ENCODE results near the gene RPL27A.
"Not testable (repeated sequence)": the region's sequence is repeated elsewhere in the genome, so short reads cannot be mapped to it uniquely, and the experiment has no call there.

RPL27A gene

DNA sequence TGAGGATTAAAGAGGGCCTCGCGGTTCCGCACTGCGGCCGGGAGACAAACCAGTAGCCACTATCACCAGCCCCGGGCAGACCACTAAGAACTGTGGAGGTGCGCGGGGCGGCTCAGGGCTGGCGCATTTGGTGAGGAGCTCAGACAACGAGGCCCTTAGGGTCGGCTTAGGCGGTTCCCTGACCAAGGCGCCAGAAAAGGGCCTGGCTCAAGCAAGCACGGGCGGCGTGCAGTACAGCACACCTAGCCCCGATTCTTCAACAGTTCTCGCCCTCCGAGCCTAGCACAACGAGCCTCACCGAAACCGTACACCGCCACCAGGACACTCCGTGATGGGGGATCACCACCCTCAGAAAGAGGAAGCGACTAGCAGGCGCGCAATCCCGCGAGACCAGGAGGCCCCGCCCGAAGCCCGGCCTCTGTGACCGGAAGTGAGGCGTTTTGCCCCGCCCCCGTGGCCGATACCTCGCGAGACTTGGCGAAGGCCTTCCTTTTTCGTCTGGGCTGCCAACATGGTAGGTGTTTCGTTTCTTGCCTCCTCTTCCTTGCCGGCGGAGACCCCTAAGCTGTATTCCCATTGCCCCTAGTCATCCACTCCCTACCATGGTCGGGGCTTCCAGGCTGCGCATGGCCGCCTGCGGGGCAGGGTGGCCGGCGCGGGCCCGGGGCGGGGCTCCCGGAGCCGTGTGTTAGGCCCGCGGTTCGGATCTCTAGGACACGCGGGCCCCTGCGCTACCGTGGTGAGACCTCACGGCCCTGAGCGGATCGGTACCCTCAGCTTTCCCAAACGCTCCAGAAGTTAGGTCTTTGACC lies at the start of gene RPL27A, which contains the start of gene TRIM66:
RPL27A (plus strand) TSS at position 490 of the 812 bp plus-strand sequence; CDS start at position 512, 22 bp downstream.
TRIM66 (minus strand) TSS at position 363 of the 812 bp plus-strand sequence. CDS start 10,391 bp downstream, outside the sequence.
- DNase-seq (ENCODE audit: low read depth in 2 of 2): peak; percentile 96 to 99

GRCh38 chr11:8634498-8634897 lies 48.1 kb upstream of the RPL27A start:
- no peak for DNase-seq (ENCODE audit: low read depth in 2 of 2)

DNA sequence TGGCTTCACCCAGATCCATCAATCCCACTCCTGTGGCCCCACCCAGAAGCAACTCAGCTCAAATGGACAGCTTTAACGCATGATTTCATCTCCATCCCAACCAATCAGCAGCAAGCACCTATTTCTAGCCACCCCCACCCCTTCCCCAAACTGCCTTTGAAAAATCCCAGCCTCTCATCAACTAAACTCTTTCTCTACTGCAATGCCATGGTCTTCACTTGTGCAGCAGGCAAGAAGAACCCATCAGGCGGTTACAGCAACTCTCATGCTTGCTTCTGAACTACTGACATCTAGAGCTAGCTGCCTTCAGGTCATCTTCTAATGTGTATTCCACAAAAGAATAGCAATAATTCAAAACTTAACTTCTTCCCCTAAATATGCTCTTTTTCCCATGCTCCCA lies 46.5 kb upstream of the RPL27A start:
- DNase-seq (ENCODE audit: low read depth in 2 of 2): no peak

GRCh38 chr11:8638300-8638699 lies 44.3 kb upstream of the RPL27A start:
- DNase-seq (ENCODE audit: low read depth in 2 of 2): no peak

DNA sequence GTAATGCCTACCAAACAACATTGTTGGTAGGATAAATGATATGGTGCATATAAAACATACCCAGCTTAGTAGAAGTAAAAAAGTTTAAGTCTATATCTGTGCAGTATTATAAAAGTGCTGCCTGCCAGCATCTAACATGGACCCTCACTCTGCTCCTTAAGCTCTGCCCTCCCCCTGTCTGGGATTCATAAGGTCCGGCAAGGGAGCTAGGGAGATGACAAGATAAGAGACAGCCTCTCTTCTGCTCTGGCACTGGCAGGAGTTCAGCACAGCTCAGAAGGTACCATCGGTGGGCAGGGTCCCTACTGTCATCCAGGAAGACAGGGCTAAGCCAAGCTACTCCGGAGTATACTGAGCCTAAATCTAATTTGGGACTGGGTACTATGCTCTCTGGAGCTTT lies 42.9 kb upstream of the RPL27A start:
- no peak for DNase-seq (ENCODE audit: low read depth in 2 of 2)

DNA sequence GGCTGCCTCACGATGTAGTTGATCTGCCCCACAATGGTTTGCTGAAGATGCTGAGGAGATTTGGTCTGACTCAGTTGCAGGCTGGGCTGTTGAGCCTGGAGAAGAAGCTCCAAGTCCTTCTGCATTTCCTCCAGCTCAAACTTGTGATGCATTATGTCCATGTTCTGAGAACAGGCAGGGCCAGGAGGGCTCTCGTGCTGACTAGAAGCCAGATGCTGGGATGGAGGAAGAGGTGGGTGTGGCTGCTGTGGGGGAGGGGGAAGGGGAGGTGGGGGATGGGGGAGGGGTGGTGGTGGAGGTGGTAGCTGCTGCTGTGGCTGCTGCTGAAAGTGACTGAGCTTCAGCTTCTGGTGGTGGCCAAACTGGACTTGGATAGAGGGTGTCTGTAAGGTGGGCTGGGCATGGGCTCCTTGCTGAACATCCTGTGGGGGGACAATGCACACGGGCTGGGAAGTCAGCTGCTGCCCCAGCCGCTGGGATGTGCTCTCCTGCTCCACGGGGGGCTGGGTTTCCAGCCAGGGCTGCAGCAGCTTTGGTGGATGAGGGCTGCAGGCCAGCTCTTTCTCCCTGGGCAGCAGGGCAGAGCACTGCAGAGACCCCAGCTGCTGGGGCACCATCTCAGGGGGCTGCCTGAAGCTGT lies 42.2 kb upstream of the RPL27A start:
- no peak for DNase-seq (ENCODE audit: low read depth in 2 of 2)

GRCh38 chr11:8641332-8641731 lies 41.3 kb upstream of the RPL27A start:
- DNase-seq (ENCODE audit: low read depth in 2 of 2): no peak

DNA sequence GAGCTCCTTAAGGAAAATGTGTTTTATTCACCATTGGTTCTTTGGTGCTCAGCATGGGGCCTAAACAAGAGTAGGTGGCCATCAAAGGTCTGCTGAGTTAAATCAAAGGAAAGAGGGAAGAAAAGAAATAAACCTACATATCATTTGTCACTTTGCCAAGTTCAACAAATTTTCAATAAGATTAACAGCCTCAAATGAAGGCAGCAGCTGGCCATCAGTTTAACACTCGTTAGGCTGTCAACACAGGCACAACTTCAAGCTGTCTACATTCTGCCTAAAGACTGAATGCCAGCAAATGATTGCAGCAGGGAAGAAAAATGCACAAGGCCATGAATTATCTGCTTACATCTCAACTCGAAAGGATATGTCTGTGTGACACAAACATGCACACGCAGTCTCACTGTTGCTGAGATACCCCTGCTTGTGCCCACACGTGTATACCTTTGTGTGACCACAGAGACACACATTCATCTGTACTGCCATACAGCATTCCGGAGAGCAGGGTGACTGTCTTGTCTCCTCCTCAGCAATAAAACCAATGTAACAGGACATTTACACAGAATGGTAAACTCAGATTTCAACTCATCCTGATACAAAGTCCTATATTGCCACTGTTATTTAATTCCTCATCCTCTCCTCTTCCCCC lies 40.3 kb upstream of the RPL27A start:
- DNase-seq (ENCODE audit: low read depth in 2 of 2): no peak

- DNase-seq (ENCODE audit: low read depth in 2 of 2): no peak
Observed at GRCh38 chr11:8646873-8647272, 35.7 kb upstream of the RPL27A start.

DNA sequence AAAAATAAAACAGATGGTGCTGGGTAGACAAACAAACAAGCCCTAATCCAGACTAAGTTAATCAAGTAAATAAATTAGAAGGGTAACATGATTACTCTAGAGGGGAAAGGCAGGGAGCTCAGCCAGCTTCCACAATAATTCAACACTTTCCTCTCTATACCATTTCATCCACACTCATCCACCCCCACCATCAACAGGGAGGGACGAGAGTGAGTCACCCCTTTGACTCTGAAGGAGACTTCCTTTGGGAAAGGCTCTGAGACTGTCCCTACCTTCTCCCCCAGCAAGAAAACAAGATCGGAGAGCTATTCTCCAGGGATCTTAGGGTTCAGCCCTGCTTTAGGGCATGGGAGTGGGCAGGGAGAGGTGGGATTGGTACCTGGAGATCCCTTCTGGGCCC lies 33.2 kb upstream of the RPL27A start:
- DNase-seq (ENCODE audit: low read depth in 2 of 2): no peak

DNA sequence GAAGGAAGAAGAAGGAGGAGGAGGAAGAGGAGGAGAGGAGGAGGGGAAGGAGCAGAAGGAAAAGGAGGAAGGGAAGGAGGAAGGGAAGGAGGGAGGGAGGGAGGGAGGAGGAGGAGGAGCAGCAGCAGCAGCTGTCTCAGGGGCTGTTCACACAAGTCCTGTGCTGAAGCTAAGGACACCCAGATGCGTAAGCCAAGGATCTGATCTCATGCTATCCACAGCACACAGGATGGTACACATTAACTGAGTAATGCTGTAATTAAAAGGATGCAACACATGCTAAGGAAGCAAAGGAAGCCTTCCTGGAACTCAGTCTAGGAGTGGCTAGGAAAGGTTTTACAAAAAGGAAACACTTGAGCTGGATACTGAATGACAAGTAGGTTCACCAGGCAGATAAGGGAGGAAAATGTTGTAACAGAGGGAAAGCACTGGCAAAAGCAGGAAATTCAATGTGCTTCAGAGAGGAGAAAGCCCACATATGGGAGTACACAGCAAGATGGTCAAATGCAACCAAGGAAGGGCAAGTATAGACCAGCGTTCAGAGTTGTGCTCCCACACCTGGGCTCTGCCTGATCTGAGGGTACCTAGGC lies 32.1 kb upstream of the RPL27A start:
- no peak for DNase-seq (ENCODE audit: low read depth in 2 of 2)

DNA sequence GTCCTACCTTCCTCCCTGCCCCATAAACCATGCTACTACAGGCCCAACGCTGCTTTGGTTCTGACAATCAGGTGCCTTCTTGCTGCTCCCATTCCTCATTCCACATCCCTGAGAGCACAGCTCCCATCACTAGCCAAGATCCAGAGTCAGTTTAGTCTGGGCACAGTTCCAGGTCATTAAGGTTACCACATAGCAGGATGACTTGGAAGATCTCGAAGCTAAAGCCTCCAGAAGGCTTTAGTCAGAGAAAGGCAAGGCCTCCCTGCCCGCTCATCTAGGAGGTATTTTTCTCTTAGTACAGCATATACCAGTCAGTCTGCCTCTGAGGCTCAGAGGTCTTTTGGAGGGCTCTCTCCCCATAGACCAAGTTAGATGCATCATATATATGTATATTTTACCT lies 30.5 kb upstream of the RPL27A start:
- DNase-seq (ENCODE audit: low read depth in 2 of 2): no peak

- no peak for DNase-seq (ENCODE audit: low read depth in 2 of 2)
Observed at GRCh38 chr11:8654503-8654902, 28.1 kb upstream of the RPL27A start.

- DNase-seq (ENCODE audit: low read depth in 2 of 2): no peak
Observed at GRCh38 chr11:8656291-8656690, 26.3 kb upstream of the RPL27A start.

- DNase-seq (ENCODE audit: low read depth in 2 of 2): no peak
Observed at GRCh38 chr11:8658321-8659057, 24.1 kb upstream of the RPL27A start.

DNA sequence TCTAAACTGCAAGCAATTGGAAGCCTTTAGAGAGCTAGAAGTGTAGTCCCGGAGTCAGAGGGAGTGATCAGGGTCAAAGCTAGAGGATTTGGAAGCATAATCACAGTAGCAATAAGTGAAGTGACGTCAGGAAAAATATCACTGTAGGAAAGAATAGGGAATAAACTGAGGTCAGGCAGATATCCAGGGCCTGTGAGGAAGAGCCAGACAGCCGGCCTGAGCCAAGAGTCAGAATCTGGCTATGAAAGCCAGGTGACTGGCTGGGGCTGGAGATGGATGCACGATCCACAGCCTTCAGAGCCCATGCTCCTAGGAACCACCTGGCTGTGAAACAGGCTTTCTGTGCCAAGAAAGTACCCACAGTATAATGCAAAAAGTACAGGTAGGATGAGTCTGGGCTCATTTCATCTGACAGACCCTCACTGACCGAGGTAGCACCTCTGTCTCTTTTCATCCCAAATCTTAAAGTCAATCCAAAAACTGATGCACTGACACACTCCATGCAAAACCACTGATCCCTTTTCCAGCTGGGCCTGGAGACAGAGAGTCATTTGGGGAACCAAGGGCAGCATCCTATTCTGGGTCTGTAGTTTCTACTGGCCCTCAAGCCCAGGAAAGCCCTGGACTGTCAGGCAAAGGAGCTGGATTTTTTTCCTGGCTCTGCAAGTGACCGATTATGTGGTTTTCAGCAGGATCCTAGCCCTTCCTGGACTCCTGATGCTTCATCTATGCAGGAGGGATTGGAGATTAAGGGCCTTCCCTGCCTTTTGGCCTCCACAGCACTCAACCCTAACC lies 21.4 kb upstream of the RPL27A start:
- no peak for DNase-seq (ENCODE audit: low read depth in 2 of 2)

- no peak for DNase-seq (ENCODE audit: low read depth in 2 of 2)
Observed at GRCh38 chr11:8665222-8665621, 17.4 kb upstream of the RPL27A start.

GRCh38 chr11:8670081-8670480 lies 12.5 kb upstream of the RPL27A start:
- not testable (repeated sequence) for DNase-seq (ENCODE audit: low read depth in 2 of 2)

GRCh38 chr11:8671193-8671612 lies 11.4 kb upstream of the RPL27A start:
- no peak for DNase-seq (ENCODE audit: low read depth in 2 of 2)

DNA sequence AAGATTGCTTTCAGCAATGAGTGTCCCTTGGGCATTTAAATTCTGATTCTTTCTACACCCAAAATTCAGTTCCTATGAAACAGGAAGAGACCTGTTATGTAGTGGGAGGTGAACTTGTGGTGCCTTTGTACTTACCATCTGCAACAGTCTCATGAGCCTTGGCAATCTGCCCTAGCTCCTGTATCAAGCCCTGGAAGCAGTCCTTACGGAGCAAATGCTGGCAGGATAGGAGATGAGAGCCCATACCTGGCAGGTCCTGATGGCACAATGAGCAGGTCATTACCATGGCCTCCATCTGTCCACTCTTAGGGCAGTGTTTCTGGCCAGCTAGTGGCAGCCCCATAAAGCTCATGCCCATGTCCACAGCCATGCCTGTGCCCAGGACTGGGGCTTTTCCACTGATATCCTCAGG lies 10.9 kb upstream of the RPL27A start:
- DNase-seq (ENCODE audit: low read depth in 2 of 2): no peak

- no peak for DNase-seq (ENCODE audit: low read depth in 2 of 2)
Observed at GRCh38 chr11:8672346-8672745, 10.2 kb upstream of the RPL27A start.

Data from activated CD8-positive, alpha-beta memory T cell treated with anti-CD3 and anti-CD28 coated beads for 4 hours (primary cell).